Retinal pigment epithelial cell (primary cell): ENCODE results near the gene MTFMT.

Experiments used
- DNase-seq: peaks from one replicate; pipeline ENCODE4 v3.0.0-alpha.2; 2010; ENCODE audit warnings: low read depth
- H3K4me3 ChIP-seq: 2 replicates; pipeline ENCODE4 v1.5.1; 2011; ENCODE audit warnings: mild to moderate bottlenecking, low read length, control low read depth, moderate library complexity
- TF ChIP-seq, protein P1 (sequence below): conservative IDR thresholded peaks from 2 replicates; pipeline ENCODE4 v1.5.1; 2011; ENCODE audit warnings: low read depth, low read length, control low read depth, inconsistent platforms

MTFMT gene

GRCh38 chr15:65059931-65060596 lies 30.6 kb upstream of the MTFMT start:
- TF ChIP-seq, protein P1, sequence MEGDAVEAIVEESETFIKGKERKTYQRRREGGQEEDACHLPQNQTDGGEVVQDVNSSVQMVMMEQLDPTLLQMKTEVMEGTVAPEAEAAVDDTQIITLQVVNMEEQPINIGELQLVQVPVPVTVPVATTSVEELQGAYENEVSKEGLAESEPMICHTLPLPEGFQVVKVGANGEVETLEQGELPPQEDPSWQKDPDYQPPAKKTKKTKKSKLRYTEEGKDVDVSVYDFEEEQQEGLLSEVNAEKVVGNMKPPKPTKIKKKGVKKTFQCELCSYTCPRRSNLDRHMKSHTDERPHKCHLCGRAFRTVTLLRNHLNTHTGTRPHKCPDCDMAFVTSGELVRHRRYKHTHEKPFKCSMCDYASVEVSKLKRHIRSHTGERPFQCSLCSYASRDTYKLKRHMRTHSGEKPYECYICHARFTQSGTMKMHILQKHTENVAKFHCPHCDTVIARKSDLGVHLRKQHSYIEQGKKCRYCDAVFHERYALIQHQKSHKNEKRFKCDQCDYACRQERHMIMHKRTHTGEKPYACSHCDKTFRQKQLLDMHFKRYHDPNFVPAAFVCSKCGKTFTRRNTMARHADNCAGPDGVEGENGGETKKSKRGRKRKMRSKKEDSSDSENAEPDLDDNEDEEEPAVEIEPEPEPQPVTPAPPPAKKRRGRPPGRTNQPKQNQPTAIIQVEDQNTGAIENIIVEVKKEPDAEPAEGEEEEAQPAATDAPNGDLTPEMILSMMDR: no peak
- no peak for DNase-seq
- no peak overlapping the region for H3K4me3 ChIP-seq

DNA sequence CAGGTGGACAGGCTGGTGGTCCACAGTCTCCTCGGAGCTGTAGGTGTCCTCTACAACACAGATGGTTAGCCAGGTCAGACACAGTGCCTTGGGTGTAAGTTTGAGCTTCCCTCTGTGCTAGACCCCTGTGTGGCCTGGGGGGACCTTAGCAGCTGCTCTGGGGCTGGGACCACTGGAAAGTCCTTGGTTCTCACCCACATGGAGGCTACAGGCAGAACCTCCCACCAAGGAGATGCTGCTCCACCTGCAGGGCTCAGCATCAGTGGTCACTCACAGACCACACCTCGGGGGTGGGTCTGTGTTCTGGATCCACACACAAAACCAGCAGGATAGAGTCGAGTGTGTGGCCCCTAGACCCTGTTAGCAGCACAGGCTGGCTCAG lies 29.9 kb upstream of the MTFMT start:
- TF ChIP-seq, protein P1: no peak
- H3K4me3 ChIP-seq: no peak overlapping the region
- no peak for DNase-seq

DNA sequence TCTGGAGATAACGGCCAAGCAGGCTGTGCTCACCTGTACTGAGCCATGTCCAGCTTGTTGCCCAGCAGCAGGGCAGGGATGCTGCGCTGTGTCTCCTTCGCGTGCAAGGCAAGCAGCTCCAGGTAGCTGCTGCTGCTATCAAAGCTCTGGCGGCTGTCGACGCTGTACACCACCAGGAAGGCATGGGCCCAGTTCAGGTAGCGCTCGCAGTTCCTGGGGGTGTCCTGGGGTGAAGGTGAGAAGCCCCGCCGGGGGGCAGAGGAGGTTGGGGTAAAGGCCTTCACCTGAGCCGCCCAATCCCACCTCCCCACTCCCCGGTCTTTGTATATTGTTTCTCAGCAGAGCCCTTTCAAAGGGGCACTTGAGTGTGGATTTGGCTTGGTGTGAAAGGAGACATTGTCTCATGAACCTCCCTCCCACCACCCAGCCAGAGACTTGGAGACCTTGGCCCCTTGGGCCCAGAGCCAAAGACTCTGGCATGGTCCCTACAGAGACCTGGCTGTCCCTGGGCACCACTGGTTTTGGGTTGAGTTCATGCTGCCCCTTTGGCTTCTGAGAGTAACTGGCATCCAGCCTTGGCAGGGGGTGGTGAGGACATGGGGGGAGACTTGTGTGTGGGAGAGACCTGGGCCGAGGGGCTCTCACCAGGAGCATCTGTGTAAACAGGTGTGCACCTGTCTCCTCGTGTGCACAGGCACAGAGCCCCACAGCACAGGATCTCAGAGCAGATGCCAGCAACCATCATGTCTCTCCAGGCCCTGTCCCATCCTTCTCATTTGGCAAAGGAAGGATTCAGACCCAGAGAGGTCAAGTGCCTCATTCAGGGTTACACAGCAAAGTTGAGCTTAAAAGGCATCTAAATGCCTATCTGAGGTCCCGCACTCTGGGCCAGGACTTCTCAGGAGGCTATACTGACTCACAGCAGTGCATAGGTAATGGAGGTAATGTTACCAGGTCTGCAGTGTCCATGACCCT lies 29.2 kb upstream of the MTFMT start:
- no peak overlapping the region for H3K4me3 ChIP-seq
- no peak for DNase-seq
- TF ChIP-seq, protein P1: no peak

DNA sequence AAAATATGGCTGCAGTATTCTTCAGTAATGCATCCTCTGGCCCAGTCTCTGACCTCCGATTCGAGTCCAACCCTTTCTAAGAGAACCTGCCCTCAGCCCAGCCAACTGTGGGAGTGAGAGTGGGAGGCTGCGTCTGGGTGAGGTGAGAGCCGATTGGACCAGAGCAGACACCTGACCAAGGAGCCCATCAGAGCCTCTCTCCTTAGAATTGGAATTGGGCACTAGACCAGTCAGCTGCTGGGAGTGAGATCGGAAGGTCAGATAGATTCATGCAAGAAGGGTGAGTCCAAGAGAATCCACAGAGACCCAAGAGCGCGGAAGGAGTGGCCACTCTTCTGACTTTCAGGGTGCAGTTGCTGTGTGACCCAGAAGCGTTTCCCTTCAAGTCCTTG lies 28.1 kb upstream of the MTFMT start:
- TF ChIP-seq, protein P1: no peak
- H3K4me3 ChIP-seq: no peak overlapping the region
- no peak for DNase-seq

- H3K4me3 ChIP-seq: no peak overlapping the region
- TF ChIP-seq, protein P1: no peak
- DNase-seq: no peak
These were observed 27.6 kb upstream of the MTFMT start for GRCh38 chr15:65056868-65057548.

- no peak overlapping the region for H3K4me3 ChIP-seq
- TF ChIP-seq, protein P1: no peak
- no peak for DNase-seq
These were observed 26.7 kb upstream of the MTFMT start for GRCh38 chr15:65056106-65056505.
